Skeletal muscle cell (primary cell): Measurements from ENCODE around the gene CERK.
"Not testable (repeated sequence)": the region's sequence is repeated elsewhere in the genome, so short reads cannot be mapped to it uniquely, and the experiment has no call there.

Experiments used
- DNase-seq: peaks from one replicate; pipeline ENCODE4 v3.0.0-alpha.2; 2010; ENCODE audit warnings: low read depth
- H3K4me3 ChIP-seq: 2 replicates; pipeline ENCODE4 v1.5.1; 2011; ENCODE audit warnings: low read depth, mild to moderate bottlenecking, control low read depth, low read length, moderate library complexity

Gene CERK

DNA sequence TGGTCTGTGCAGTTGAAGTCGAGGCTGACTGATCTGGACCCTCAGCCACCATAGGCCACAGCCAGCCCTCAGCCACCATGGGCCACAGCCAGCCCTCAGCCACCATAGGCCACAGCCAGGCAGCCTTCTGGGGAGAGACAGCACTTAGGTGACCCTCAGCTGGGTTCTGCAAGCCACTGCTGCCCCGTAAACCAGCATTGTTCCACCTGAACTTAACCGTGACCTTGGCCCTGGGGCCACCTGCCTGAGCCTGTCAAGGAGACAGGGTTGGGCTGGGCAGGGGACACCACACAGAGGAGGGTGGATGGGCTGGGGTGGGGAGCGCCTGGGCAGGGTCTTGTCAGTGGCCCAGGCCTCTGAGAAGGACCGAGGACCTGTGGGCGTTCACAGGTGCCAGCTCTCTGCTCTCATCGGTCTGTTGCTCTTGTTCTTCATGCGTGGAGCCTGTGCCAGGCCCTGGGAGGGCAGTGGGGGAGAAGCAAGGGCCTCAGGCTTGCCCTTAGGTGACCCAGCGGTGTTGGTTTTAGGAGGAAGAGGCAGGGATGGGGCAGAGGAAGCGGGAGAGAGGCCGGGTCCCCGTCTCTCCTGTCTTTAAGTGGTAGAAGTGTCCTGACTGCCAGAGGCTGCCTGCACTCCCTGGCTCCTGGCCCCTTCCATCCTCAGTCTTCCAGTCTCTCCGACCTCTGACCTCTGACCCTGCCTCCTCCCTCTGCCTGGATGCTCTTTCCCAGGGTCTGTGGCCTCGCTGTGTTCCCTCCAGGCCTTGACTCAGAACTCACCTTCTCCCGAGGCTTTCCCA, 81.0 kb downstream of the CERK start:
- no peak overlapping the region for H3K4me3 ChIP-seq
- no peak for DNase-seq

DNA sequence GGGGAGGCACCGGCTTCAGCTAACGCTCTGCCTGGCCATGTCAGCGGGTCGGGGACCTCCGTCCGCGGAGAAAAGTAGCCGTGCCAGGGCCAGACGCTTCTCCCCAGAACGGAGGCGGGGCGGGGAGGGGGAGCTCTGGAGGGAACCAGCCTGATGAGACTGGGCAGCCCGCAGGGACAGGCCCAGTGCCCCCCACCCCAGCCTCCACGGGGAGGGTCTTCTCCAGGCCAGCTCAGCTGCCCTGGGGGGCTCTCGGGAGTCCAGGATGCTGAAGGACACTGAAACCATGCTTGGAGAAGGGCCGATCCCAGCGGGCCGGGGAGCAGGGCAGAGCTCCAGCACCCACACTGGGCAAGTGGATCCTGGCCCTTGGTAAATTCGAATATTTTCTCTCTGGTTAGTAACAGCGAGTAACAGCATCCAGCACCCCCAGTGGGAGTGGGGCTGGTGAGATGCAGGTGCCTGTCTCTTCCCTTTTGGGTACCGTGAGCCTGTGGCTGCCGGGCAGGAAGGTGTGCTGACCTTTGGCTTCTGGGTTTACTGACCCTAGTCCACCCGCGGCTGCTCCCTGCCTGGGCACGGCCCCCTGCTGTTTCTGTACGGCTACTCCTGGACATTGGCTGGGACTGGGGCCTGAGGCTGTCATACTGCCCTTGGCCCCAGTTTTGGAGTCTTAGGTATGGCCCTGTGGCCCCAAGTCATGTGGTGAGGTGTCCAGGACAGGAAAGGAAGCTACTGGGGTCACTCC, 82.0 kb downstream of the CERK start:
- no peak overlapping the region for H3K4me3 ChIP-seq
- DNase-seq, result no peak

DNA sequence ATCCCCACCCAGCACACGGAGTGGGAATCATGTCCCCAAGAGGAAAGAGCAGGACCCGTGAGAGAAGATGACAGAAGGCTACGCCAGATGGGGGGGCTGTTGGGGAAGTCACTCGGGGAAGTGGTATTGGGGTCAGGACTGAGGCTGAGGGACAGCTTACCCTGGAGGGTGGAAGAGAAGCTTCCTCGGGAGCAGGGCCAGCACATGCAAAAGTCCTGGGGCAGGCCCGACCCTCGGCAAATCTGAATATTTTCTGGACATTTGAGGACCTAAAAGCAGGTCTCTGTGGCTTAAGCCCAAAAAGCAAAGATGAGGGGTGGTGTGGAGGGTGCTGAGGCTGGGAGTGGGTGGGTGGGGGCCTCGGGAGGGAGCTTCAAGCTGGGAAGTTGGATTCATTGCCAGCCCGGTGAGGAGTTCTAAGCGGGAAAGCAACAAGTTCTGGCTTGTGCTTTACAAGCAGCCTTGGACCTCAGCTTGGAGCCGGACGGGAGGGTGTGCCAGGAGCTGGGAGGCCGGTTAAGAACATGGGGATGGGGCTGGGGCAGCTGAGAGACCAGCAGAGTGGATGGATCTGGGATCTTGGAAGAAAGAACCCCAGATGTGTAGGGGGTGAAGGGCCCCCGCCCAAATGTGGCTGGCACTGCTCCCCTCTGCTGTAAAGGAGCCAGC, 83.0 kb downstream of the CERK start:
- no peak for DNase-seq
- no peak overlapping the region for H3K4me3 ChIP-seq

DNA sequence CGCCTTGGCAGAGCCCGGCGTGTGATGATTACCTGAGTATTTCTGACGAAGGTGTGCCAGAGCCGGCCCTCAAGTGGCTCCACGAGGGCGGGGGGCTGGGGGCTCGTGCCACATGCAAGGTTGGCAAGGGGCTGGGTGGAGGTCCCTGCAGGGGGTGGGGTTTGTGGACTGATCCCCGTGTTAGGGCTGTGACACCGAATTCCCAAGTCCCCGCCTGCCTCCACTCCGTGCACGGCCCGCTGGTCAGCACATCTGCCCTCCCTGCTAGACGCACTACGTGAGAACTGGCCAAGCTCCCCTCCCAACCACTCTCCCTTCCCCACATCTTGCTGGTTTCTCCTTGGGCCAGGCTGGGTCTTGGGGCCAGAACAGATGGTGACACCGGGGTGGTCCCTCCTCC, 83.6 kb downstream of the CERK start:
- no peak for DNase-seq

DNA sequence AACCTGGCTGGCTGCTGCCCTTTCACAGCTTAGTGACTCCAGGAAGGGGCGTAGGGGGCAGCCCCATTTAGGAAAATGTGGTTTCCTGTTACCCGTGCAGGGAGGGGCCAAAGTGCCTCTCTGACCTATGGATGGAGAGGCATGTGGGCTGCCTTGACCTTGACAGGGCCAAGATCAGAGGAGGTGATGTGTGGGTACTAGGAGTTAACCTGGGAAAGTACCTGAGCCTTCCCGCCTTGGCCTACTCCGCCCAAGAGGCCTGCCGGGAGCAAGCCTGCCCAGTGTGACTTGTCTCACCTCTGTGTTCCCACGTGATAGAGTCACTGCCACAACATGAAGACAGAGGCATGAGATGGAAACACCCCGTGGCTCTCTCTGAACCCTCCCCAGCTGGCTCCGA, 84.5 kb downstream of the CERK start:
- DNase-seq, result no peak
- H3K4me3 ChIP-seq, result no peak overlapping the region

More for the DNA sequence above, 83.6 kb downstream of the CERK start:
- no peak overlapping the region for H3K4me3 ChIP-seq

DNA sequence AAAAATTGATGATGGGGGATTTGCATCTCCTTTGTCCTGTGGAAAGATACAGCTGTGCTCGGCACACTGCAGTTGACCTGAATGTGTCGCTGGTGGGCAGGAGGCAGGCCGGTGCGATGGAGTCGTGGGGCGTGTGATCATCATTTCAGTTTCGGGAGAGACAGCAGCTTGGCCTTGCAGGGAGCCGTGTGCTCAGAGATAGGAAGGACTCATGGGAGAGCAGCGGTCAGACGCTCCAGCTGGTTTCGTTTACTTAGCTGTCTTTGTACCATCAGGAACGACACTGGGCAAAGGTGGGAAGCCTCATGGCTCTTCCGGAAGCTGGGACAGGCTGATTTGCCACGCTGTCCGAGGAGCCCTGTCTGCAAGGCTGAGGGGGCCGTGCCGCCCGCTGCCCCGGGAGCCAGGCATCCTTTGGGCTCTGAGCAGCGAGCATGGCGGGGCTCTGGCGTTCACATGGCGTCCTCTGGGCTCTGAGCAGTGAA, 85.2 kb downstream of the CERK start:
- DNase-seq, result no peak
- H3K4me3 ChIP-seq, result no peak overlapping the region

DNA sequence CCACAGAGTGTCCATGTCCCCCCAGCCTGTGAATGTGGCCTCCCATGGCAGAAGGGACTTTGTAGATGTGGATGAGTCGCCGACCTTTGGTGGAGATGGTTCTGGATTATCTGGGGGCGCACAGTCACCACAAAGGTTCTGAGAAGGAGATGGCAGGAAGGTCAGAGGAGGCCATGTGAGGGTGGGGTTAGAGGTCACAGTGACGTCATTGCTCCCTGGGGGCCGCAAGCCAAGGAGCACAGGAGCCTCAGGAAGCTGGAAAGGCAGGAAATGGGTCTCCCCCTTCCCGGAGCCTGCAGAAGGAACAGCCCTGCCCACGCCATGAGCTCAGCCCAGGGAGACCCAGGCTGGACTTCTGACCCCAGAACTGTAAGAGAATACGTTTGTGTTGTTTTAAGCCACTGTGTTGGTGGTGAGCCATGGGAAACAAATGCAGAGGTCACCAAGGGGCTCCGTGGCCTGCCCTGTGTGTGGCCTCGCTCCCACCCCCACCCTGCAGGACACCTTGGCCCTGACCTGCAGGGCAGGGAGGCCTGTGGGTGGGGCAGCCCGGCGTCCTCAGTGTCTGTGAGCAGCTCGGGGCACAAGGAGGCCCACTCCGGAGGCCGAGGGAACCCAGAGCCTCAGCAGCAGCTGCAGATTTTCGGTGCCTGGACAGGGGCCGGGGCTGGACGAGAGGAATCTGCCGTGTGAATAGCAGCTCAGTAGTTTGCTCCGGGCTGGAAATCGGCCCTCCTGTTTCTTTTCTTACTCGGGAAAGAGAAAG, 85.8 kb downstream of the CERK start:
- no peak for DNase-seq
- H3K4me3 ChIP-seq, result no peak overlapping the region

DNA sequence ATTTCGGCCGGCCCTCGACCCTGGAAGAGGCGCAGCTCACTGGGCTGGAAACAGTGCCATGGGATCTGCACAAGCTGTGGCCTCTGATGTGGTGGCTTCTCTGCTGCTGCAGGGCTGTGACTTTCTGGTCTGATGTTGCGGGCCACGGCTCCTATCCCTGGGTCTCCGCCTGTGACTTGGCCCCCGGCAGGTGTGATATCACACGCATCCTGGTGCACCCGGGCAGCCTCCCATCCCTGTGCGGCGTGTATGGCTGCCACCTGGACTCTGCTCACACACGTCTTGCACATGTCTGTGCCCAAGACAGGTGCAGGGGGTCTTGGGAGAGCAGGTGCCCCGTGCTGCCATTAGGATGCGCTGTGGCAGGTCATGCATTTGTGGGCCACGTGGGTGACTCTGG, 86.7 kb downstream of the CERK start:
- DNase-seq, result no peak
- H3K4me3 ChIP-seq, result no peak overlapping the region

DNA sequence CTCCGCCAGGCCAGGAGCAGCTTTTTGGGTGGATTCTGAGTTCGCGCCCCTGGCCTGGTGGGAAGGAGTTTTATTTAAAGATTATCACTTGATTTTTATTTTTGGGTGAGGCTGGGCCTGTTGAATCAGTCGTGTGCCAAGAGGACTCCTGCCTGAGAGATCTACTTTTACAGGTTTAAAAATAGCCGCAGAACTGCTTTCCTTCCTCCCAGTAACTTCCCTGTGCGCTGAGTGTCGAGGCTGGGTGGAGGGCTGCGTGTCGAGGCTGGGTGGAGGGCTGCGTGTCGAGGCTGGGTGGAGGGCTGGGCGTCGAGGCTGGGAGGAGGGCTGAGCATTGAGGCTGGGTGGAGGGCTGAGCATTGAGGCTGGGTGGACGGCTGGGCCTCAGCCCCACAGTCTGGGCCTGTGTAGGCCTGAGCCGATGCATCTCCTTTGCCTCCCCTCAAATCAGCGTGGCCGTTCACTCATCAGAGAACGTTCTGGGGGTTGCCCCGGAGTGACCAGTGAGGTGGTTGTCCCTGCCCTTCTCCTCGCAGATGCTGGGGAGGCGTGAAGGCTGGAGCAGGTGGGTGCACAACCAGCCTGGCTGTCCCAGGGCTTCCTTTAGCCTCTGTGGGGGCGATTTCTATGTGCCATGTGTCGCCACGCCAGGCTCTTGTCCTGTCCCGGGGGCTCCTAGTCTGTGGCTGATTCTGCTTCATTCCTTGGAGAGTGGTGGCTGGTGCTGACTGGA, 87.8 kb downstream of the CERK start:
- no peak overlapping the region for H3K4me3 ChIP-seq
- DNase-seq, result no peak

DNA sequence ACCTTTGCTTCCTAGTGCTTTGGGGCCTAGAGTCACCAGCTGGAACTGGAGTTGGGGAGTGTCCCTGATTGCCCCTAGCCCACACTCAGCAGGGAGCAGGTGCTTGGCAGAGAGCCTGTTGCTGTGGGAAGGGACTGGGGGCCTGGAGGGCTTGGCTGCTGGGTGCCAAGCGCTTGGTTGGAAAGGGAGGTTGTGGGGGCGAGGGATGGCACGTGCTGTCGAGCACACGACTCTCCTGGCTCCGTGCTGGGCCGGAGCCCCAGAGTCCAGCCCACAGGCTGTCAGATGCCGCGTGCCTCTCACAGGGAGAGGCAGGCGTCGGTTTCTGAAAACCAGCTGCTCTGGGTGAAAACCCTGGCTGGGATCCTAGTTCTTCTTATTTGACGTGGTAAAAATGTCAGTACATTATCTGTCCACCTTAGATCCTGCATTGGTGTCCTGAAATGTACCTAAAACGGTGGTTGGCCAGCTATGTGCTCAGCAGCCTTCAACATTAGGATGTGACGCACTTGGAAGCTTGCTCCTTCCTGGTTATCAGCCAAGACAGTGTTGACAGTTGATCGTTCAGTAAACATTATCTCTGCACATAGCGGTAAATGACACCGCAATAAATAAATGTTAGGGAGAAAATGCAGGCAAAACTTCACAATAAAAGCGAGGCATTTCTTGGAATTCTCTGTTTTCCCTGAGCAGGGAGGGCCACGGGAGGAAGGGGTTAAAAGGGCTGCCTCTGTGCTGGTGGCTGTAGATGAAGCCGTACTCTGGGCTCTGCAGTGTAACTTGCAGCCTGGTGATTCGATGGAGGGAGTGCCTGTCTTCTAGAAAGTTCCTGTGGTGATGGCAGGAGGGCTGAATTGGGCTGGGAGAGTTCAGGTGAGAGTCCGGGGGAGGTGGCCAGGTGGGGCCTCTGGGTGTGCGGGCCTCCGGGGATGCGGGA, 88.6 kb downstream of the CERK start:
- no peak overlapping the region for H3K4me3 ChIP-seq
- DNase-seq, result no peak

DNA sequence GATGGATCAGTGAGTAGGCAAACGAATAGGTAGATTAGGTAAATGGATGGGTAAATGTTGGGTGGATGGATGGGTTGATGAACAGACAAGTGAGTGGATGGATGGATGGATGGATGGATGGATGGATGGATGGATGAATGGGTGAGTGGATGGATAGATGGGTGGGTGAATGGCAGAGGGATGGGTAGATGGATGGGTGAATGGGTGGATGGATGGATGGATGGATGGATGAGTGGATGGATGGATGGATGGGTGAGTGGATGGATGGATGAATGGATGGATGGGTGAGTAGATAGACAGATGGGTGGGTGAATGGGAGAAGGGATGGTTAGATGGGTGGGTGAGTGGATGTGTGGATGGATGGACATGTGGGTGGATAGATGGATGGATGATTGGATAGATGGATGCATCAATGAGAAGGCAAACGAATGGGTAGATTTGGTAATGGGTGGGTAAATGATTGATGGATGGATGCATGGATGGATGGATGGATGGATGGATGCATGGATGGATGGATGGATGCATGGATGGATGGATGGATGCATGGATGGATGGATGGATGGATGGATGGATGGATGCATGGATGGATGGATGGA, 89.7 kb downstream of the CERK start:
- not testable (repeated sequence) for DNase-seq, H3K4me3 ChIP-seq

DNA sequence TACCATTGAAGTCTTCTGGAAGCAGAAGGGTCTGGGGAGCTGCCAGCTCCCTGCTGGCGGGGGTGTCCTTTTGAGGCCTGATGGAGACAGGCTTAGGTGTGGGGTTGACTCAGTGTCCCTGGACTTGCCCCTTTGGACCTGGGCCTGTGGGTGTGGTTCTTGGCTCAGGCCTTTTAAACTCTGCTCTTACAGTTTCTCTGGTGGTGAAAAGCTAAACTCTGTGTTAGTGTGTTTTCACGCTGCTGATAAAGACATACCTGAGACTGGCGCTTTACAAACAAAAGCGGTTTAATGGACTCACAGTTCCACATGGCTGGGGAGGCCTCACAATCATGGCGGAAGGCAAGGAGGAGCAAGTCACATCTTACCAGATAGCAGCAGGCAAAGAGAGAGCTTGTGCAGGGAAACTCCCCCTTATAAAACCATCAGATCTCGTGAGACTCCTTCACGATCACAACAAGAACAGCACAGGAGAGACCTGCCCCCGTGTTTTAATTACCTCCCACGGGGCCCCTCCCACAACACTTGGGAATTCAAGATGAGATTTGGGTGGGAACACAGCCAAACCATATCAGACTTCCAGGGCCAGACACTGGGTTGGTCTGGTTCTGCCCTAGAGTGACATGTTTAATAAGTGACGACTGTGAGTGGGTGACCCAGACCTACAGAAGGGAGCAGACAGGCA, 91.4 kb downstream of the CERK start:
- H3K4me3 ChIP-seq, result no peak overlapping the region
- DNase-seq, result no peak

DNA sequence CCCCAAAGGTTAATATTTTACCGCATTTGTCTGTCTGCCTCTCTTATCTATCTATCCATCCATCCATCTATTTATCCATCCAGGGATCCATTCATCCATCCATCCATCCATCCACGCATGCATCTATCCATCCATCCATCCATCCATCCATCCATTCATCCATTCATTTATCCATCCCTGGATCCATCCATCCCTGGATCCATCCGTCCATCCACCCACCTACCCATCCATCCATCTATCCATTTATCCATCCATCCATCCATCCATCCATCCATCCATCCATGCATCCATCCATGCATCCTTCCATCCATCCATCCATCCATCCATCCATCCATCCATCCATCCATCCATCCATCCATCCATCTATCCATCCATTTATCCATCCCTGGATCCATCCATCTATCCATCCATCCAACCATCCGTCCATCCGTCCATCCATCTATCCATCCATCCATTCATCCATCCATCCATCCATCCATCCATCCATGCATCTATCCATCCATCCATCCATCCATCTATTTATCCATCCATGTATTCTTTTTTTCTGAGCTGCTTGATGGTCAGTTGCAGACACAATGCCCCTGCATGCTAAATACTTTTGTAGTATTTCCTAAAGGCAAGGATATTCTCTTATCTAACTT, 95.1 kb downstream of the CERK start:
- not testable (repeated sequence) for DNase-seq, H3K4me3 ChIP-seq

DNA sequence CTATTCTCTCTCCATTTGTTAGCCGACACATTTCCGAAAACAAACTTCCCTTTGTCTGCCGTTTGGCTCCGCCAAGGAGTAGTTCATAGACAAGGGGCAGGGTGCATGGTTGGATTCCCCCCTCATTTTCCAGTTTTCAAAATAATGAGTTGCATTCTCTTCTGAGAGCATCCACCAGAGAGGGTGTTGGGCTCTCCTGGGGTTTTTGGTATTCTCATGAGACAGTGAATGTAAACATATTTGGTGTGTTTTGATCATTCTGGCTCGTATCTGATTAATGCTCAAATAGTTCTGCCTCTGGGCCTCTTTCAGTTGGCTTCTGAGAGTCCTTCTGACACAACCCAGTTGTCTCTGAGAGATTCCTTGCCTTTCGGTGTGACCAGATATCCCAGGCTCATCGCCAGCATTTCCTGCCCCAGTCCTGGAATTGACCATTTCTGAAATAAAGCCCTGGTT, 96.2 kb downstream of the CERK start:
- H3K4me3 ChIP-seq, result no peak overlapping the region
- DNase-seq, result no peak

DNA sequence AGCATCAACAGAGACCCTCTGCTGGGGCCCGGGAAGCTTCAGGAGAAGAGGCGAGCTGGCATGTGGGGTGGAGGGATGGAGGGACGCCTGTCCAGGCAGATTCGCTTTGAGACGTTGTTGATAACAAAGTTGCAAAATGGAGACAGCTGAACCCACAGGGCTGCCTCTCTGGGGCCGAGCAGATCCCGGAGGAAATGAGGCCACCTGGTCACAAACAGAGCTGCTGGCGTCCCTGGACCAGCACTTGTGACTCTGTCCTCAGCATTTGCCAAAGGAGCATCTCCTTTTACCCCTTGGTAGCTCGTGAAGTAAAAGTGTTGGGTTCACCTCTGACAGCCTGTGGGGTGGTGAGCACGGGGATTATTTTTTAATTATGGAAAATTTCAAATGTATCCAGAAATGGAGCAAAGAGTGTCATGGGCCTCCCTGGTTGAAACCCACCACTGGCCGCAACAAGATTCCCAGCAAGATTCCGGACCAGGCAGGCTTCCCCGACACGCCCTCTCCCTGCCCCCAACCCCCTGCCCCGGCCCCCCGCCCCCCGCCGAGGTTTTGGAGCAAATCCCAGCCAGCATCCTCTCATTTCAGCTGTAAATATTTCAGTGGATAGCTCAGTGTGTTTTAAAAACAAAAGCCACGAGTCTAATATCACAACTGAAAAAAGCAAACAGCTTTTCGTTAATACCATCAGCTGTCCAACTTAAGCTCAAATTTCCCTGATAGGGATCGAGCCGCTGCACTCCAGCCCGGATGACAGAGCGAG, 97.6 kb downstream of the CERK start:
- H3K4me3 ChIP-seq, result no peak overlapping the region
- DNase-seq, result no peak

DNA sequence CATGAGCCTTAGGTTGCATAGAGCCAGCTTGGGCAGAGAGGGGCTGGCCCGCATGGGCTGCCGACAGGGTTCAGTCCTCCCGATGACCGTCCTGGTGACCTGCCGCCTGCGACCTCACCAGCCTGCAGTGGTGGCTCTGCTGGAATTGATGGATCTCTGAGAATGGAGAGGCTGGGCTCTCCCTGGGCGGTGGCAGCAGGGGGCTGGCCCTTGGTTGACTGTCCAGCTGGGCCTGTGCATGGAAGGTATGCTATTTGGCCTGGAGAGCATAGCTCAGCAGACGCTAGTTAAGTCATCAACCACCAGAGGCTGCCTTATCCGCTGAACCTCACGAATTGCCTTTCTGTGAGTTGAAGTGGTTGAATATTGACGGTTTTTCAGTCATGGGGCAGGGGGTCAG, 98.2 kb downstream of the CERK start:
- no peak overlapping the region for H3K4me3 ChIP-seq
- DNase-seq, result no peak
